NCI-H1417 treated with DMSO at 0.1 percent for 48 hours (cell line): ENCODE results near the gene CCDC134.

Source experiments
- DNase-seq: peaks from one replicate; lab custom pipeline; 2025; lab: John Stamatoyannopoulos, UW

The CCDC134 gene

GRCh38 chr22:41800348-41801146 is at the start of gene CCDC134:
CCDC134 (plus strand) TSS chr22:41800679; CDS start chr22:41808891, 8,212 bp downstream.
- DNase-seq: no peak

GRCh38 chr22:41752011-41752970 is 48.2 kb upstream of the CCDC134 start:
- DNase-seq: no peak

GRCh38 chr22:41753984-41754383 is 46.5 kb upstream of the CCDC134 start:
- no peak for DNase-seq

GRCh38 chr22:41757502-41757901 is 43.0 kb upstream of the CCDC134 start:
- no peak for DNase-seq

- DNase-seq: no peak
These were observed 42.2 kb upstream of the CCDC134 start for GRCh38 chr22:41758231-41758630.

DNA sequence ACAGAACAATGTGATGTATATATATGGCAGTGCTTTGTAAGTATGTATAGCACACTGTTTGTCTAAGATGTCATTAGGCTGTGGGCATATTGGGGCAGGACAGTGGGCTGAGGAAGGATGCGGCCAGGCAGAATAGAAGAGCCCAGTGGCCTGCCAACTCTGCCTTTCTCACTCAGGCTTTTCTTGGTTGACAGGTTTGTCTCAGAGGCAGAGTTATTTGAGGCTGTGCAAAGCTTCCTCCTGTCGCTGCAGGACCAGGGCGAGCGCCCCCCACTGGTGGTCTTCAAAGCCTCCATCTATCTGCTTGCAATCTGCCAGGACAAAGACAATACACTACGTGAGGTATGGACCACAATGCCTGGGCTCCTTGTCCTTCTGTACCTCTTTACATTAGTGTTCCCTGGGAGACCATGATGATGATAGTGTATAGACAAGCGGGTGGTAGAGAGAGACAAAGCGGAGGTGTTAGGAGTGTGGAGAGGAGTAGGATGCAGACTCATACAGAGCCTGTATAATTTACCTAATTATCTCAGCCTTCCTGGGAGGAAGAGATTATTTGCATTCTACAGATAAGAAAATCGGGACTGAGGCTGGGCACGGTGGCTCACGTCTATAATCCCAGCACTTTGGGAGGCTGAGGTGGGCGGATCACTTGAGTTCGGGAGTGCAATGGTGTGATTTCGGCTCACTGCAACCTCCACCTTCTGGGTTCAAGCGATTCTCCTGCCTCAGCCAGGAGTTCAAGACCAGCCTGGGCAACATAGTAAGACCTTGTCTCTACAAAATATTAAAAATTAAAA is 37.3 kb upstream of the CCDC134 start:
- DNase-seq: no peak

- no peak for DNase-seq
These were observed 34.0 kb upstream of the CCDC134 start for GRCh38 chr22:41766476-41766875.

- DNase-seq: no peak
These were observed 32.0 kb upstream of the CCDC134 start for GRCh38 chr22:41768430-41768829.

DNA sequence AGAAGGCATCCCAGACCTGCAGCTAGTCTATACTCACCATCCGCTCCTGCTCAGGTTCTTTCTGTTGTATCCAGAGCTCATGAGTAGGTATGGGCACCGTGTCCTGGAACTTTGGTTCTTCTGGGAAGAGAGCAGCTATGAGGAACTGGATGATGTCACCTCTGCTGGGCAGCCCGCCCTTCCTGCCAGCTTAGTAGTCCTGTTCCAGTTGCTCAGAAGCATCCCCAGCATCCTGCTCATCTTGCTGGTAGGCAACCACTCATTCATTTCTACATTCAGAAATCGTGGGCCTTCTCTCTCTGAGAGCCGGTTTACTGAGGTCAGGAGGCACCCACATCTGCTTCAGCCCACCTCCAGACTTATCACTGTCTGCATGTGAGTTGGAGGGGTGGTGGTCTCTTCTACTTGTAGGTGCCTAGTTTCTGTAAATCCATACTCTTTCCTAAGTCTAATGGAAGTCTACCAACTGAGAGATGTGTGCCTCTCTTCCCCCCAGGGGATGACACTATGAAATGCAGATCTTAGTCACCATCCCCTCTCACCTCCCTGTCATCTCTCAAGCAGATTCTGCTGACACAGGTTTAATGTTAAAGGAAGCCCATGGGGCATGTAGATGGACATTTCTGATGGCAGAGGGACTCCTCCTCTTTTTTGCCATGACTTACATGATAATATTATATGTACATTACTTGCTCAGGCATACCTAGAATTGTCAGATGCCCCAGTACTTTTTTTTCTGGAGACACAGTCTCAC is 29.6 kb upstream of the CCDC134 start:
- no peak for DNase-seq

GRCh38 chr22:41772198-41772597 is 28.3 kb upstream of the CCDC134 start:
- DNase-seq: no peak

- DNase-seq: no peak
These were observed 27.8 kb upstream of the CCDC134 start for GRCh38 chr22:41772645-41773044.

DNA sequence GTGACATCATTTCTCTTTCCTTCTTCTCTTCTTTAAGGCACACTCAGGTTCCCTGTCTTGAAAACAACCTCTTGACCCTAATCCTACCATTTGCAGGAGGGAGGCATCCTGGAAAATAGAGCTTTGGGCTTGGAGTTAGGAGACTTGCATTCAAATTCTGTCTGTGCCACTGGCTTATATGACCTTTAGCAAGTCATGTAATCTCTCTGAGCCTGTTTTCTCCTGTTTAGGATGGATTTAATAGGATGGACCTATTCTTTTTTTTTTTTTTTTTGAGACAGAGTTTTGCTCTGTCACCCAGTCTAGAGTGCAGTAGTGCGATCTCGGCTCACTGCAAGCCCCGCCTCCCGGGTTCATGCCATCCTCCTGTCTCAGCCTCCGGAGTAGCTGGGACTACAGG is 25.1 kb upstream of the CCDC134 start:
- DNase-seq: no peak

- no peak for DNase-seq
These were observed 24.5 kb upstream of the CCDC134 start for GRCh38 chr22:41775976-41776375.

DNA sequence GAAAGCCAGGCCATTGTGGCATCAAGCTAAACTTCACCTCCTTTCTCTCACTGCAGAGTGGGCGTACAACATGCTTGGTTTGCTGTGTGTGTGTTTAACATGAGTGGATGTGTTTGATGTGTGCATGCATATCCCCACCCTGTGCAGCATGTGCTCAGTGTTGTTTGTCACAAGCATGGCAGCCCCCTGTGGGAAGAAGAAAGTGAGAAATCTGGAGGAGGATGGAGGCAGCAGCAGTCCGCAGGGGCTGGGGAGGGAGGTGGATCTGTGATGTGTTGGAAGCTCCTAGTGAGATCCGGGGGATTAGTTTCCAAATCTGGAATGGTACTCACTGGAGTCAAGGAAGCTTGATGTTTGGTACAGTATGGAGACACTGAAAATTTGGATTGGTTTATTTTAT is 24.1 kb upstream of the CCDC134 start:
- no peak for DNase-seq

DNA sequence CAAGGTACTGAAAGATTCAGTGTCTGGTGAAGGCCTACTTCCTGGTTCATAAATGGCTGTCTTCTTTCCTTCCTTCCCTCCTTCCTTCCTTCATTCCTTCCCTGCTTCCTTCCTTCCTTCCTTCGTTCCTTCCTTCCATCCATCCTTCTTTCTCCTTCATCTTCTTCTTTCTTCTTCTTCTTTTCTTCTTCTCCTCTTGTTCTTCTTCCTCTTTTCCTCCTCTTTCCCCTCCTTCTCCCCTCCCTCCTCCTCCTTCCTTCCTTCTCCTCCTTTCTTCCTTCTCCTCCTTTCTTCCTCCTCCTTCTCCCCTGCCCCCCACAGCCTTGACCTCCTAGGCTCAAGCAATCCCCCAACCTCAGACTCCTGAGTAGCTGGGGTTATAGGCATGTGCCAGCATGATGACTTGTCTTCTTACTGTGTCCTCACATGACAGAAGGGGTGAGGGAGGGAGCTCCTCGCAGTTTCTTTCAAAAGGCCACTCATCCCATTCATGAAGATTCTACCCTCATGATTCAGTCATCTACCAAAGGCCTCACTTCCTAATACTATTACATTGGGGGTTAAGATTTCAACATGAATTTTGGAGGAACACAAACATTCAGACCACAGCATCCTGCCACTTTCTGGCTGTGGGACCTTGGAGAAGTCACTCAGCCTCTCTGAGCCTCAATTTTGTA is 22.6 kb upstream of the CCDC134 start:
- DNase-seq: no peak

DNA sequence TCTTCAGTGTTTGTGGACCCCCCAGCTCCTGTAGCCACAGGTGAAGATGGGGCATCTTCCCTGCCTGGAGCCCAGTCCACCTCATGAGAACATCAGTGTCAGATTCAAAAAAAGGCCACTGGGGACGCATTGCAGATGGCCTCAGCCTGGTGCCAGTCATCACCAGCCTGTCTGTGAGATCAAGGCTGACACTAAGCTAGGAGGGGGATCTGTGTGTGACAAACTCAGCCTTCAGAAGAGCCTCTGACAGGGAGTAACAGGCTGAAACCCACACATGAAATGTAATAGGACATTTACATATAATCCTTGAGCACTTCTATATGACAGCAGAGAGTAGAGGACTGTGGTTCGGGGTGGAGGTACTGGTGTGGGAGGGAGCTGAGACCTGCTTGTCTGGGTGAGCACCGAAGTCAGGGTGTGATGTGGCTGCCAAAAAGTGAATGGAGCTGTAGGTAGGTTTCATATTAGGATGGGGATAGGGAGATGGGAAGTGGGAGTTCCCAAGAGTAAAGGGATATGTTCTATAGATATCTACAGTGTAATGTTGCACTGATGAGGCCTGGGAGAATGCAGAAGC is 20.5 kb upstream of the CCDC134 start:
- no peak for DNase-seq

GRCh38 chr22:41780746-41781505 is 19.6 kb upstream of the CCDC134 start:
- no peak for DNase-seq

DNA sequence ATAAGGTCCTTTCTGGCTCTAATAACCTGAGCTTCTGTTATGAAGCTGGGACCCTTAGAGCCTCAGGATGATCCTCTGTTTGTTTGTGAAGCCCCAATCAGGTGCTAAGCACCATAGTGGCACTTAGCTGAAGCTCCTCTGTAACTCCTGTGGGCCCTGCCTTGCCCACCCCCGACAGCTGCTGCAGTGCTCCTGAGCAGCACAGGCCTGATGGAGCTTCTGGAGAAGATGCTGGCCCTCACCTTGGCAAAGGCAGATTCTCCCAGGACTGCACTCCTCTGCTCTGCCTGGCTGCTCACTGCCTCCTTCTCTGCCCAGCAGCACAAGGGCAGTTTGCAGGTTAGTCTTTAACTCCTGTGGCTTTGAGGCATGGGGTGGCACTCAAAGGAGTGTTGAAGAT is 19.0 kb upstream of the CCDC134 start:
- no peak for DNase-seq

DNA sequence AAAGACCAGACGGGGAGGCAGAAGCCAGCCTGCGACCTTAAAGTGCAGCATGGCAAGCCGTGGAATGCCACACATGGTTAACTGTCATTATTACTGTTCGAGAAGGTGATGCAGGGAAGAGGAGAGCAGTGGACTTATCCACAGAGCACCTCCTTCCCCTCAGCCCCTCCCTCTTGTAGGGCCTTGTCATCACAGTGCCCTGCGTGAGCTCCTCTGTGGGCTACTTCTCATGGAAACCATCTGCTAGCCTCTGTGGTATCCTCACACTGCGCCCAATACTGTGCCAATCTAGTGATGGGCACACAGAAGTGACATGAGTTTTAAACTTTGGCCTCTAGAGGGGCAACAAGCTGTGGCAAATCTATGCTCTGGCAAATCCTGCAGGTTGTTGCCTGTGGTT is 18.2 kb upstream of the CCDC134 start:
- DNase-seq: no peak

DNA sequence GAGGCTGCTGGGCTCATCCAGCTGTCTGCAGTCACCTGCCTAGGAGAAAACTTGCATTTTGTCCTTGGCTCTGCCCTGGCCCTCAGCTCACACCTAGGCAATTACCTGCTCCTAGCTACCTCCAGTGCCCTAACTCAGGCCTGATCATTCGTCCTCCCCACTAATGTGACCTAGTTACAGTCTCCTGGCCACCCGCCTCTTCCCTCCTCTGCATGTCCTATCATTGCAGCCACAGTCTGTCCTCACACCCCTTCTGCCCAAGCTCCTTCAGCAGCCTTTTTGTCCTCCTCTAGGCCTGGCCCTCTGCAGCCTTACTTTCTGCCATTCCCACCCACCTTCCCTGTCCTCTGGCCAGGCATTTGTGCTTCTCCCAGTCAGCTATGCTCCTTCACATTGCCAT is 17.7 kb upstream of the CCDC134 start:
- DNase-seq: no peak
